ENCODE measurements around the gene CD79B.

DNA sequence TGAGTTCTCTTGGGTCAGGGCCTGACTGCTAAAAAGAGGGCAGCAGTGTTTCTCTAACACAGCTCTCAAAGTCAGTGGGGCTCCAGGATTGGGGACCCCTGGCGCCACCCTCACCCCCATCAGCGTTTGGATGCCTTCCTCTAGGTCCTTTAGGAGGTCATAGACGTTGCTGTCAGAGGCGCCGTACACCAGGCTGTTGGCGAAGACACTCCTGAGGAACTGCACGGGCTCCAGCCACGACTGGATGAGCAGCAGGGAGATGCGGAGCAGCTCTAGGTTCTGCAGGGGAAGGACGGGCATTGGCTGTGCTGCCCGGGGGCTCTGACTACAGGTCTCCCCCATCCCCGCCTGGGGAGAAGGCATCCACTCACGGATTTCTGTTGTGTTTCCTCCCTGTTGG, 14.5 kb downstream of the CD79B start:
- TF ChIP-seq, protein P1, sequence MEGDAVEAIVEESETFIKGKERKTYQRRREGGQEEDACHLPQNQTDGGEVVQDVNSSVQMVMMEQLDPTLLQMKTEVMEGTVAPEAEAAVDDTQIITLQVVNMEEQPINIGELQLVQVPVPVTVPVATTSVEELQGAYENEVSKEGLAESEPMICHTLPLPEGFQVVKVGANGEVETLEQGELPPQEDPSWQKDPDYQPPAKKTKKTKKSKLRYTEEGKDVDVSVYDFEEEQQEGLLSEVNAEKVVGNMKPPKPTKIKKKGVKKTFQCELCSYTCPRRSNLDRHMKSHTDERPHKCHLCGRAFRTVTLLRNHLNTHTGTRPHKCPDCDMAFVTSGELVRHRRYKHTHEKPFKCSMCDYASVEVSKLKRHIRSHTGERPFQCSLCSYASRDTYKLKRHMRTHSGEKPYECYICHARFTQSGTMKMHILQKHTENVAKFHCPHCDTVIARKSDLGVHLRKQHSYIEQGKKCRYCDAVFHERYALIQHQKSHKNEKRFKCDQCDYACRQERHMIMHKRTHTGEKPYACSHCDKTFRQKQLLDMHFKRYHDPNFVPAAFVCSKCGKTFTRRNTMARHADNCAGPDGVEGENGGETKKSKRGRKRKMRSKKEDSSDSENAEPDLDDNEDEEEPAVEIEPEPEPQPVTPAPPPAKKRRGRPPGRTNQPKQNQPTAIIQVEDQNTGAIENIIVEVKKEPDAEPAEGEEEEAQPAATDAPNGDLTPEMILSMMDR (IDR thresholded peaks at IDR 0.05 in 2 of 3, conservative IDR thresholded peaks at IDR 0.05 in 1 of 3; ENCODE audit: control insufficient read depth in 2 of 3, extremely low read depth in 1 of 3, insufficient read depth in 1 of 3, low read depth in 3 of 3, low read length in 3 of 3): no peak
- TF ChIP-seq BRCA1 (IDR thresholded peaks at IDR 0.05; ENCODE audit: low read depth, low read length) (no peak), ZNF274 (IDR thresholded peaks at IDR 0.05; ENCODE audit: insufficient read depth, insufficient read length) (no peak)
- TF ChIP-seq, protein P2, sequence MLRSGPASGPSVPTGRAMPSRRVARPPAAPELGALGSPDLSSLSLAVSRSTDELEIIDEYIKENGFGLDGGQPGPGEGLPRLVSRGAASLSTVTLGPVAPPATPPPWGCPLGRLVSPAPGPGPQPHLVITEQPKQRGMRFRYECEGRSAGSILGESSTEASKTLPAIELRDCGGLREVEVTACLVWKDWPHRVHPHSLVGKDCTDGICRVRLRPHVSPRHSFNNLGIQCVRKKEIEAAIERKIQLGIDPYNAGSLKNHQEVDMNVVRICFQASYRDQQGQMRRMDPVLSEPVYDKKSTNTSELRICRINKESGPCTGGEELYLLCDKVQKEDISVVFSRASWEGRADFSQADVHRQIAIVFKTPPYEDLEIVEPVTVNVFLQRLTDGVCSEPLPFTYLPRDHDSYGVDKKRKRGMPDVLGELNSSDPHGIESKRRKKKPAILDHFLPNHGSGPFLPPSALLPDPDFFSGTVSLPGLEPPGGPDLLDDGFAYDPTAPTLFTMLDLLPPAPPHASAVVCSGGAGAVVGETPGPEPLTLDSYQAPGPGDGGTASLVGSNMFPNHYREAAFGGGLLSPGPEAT (IDR thresholded peaks at IDR 0.05; ENCODE audit: low read depth): no peak

Measured in GM12878 (cell line).